Measurements from ENCODE around the gene POLR3B.

The POLR3B gene

DNA sequence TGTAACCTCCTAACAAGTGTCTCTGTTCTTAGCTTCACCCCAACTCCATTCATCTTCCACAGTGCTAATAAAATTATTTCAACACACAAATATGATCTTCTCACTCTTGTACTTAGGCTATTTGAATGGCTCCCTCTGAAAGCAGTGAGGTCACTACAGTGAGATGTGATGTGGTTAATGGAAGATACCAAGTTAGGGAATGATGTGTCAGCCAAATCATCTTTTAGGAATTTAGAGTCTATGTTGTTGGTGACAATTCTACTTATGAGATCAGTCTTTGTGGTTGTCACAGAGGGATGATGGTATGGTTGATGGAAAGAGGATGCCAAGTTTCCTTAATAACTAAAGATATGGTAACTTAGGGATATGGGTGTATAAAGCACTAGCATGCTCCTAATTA lies 57.6 kb downstream of the POLR3B start:
- DNase-seq (ENCODE audit: low spot score) = no peak

DNA sequence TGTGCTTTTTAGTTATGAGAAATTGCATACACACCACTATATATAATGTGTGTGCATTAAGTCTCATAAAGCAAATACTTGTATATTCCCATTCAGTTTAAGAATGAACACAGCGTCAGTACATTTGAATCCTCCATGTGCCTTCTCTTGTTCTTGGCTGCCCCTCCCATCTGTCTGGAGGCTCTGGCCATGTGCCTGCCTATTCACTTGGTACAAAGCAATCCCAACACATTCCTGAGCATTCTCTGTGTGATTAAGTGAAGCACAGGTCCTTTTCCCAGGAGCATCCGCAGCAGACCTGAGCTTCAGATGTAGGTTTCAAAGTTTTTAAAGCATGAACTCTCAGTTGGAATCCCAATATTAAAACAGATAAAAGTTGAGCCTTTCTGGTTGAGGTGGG lies 58.7 kb downstream of the POLR3B start:
- DNase-seq (ENCODE audit: low spot score) = no peak

- no peak for DNase-seq (ENCODE audit: low spot score)
These were observed 60.7 kb downstream of the POLR3B start for GRCh38 chr12:106417926-106418910.

DNA sequence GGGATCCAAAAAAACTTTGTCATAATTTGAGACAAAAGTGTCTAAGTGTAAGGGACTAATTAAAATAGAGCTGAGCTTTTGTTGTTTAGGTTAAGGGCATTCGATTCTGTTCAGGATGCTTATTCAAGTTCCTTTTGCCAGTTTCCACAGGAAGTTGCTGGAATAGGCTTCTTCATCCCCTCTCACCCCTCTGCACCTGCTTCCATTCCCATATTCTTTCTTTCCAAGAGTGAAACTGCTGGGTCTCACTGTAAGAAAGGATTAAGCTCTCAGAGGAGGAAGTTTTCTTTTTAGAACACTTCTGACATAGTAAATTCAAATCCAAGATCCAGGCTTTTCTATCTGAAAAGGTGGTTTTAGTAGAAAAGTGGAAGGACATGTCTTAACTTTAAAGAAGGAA lies 61.4 kb downstream of the POLR3B start:
- DNase-seq (ENCODE audit: low spot score) = no peak

DNA sequence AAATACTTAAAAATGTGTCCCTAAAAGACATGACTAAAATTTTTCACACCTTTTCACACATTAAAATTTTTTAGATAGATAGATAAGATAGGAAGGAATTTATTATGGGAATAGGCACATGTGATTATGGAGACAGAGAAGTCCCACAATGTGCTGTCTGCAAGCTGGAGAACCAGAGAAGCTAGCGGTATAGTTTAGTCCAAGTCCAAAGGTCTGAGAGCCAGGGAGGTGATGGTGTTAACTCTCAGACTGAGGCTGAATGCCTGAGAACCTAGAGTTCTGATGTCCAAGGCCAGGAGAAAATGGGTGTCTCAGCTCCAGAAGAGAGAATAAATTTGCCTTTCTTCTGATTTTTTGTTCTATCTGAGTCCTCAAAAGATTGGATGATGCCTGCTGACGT lies 65.7 kb downstream of the POLR3B start:
- DNase-seq (ENCODE audit: low spot score) = no peak

DNA sequence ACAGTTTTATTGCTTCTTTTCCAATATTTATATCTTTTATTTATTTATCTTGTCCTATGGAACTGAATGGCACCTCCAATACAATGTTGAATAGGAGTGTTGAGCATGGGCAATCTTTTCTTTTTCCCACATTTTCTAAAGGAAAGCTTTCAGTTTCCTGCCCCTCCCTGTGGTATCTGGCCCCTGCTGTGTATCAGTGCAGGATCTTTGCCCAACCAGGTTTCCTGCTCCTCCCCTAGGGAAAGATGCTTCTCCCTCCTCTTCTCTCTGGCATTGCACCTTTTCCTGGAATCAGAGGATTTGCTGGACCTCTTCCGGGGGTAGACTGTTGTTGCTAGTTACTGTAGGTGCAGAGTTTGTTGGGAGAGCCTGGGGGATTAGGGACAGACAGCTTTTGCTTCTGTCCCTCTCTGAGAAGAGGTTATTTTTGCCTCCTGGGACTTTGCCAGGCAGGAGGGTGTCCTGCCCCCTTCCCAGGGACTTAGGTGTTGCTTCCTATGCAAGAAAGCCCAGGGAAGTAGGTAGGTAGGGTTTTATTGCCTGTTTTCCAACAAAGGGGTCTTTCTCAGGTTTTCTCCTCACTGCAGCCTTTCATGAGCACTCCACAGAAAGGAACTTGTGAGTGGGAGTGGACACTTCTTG lies 67.6 kb downstream of the POLR3B start:
- no peak for DNase-seq (ENCODE audit: low spot score)

- DNase-seq (ENCODE audit: low spot score) = no peak
These were observed 70.4 kb downstream of the POLR3B start for GRCh38 chr12:106427917-106428316.

GRCh38 chr12:106428384-106428783 lies 70.8 kb downstream of the POLR3B start:
- peak; percentile 62 for DNase-seq (ENCODE audit: low spot score)

GRCh38 chr12:106429043-106429552 lies 71.5 kb downstream of the POLR3B start:
- DNase-seq (ENCODE audit: low spot score) = no peak

GRCh38 chr12:106429636-106430035 lies 72.1 kb downstream of the POLR3B start:
- DNase-seq (ENCODE audit: low spot score) = no peak

DNA sequence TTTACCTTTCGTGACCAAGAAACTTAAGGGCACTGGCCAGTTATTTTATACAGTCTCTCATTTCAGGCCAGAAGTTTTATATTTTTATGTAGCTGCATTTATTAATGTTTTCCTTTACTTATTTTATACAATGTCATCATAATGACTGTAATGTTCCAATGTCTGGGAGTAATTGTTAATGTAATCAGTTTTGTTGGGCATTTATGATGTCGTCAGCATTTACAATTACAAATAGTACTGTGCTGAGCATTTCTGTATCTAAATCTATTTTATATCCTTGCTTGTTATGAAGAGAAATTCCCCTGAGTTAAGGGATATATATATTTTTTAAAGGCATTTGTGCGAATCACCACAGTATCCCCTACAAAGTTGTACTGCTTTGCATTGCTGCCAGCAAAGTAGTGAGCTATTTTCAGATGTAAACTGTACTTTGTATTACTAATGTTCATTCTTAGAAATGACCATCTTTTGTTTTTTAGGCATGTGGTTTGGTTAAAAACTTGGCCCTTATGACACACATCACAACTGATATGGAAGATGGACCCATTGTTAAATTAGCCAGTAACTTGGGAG lies 74.4 kb downstream of the POLR3B start:
- no peak for DNase-seq (ENCODE audit: low spot score)

GRCh38 chr12:106433055-106433454 lies 75.5 kb downstream of the POLR3B start:
- no peak for DNase-seq (ENCODE audit: low spot score)

DNA sequence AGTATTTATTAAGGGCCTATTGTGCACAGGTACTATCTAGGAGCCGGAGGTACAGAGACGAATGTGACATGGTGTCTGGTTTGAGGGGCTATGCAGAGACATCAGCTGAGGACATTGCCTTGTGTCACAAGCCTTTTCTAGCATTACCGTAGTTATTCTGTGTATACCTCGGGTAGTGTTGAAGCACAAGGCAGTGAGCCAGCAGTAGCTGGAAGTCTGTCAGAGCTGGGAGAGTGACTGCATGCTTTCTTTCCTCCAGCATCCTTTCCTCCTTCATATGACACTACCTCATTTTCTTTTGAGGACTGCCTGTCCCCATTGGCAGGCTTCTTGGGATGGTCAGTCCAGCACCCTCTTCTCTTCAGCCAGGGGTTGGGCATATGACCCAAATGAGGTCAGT lies 77.0 kb downstream of the POLR3B start:
- peak; percentile 20 for DNase-seq (ENCODE audit: low spot score)

GRCh38 chr12:106436164-106436563 lies 78.6 kb downstream of the POLR3B start:
- no peak for DNase-seq (ENCODE audit: low spot score)

- DNase-seq (ENCODE audit: low spot score) = no peak
These were observed 85.0 kb downstream of the POLR3B start for GRCh38 chr12:106442575-106442974.

- DNase-seq (ENCODE audit: low spot score) = no peak
These were observed 87.5 kb downstream of the POLR3B start for GRCh38 chr12:106445053-106445452.

DNA sequence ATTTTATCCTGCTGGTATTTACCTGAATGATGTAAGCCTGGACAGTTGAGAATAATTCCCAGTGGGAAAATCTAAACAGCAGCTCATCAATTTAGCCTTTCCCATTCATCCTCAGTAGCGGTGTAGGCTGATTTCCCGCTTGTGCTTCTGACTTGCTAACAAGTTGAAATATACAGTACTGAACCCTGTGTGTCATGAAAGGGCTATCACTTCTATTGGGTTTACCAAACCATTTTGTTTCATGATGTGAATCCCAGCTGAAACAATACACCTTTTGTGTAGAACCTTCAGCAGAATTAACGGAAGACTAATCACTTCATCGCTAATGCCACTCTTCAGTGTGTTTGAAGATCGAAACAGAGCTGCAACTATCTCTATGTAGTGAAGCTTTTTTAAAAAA lies 88.4 kb downstream of the POLR3B start:
- peak; percentile 21 for DNase-seq (ENCODE audit: low spot score)

- DNase-seq (ENCODE audit: low spot score) = peak; percentile 62
These were observed 89.0 kb downstream of the POLR3B start for GRCh38 chr12:106446419-106447092.

GRCh38 chr12:106452309-106452708 lies 94.8 kb downstream of the POLR3B start:
- DNase-seq (ENCODE audit: low spot score) = no peak

- peak; percentile 36 for DNase-seq (ENCODE audit: low spot score)
These were observed 97.6 kb downstream of the POLR3B start for GRCh38 chr12:106455111-106455510.

- no peak for DNase-seq (ENCODE audit: low spot score)
These were observed 101.6 kb downstream of the POLR3B start for GRCh38 chr12:106459124-106459523.

DNA sequence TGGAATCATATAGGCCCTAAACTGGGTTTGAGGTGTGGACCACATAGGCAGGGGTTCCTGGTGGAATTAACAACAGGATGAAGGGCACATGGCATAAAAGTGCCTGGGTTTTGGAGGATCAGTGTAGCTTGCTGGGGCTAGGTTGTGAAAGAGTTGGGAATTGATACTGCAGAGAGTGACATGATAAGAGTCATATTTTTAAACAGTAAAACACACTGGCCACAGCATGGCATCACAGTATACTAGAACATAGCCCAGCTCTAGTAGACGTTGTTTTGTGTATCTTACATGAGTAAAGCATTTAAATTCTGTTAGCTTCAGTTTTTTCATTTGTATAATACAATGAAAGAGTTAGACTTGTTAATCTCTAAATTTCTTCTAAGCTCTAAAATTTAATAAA lies 102.0 kb downstream of the POLR3B start:
- DNase-seq (ENCODE audit: low spot score) = no peak

Data from pons (tissue), 1 donor.